ENCODE data around the gene PCDHGC3. TPM values are rescaled to one million over a fixed set of nuclear protein-coding genes. Genes with fewer than 3 reads are reported as not detected.

The PCDHGC3 gene
- total RNA-seq, 2 experiments from 2014 or later: 27.2 to 59.7 TPM

DNA sequence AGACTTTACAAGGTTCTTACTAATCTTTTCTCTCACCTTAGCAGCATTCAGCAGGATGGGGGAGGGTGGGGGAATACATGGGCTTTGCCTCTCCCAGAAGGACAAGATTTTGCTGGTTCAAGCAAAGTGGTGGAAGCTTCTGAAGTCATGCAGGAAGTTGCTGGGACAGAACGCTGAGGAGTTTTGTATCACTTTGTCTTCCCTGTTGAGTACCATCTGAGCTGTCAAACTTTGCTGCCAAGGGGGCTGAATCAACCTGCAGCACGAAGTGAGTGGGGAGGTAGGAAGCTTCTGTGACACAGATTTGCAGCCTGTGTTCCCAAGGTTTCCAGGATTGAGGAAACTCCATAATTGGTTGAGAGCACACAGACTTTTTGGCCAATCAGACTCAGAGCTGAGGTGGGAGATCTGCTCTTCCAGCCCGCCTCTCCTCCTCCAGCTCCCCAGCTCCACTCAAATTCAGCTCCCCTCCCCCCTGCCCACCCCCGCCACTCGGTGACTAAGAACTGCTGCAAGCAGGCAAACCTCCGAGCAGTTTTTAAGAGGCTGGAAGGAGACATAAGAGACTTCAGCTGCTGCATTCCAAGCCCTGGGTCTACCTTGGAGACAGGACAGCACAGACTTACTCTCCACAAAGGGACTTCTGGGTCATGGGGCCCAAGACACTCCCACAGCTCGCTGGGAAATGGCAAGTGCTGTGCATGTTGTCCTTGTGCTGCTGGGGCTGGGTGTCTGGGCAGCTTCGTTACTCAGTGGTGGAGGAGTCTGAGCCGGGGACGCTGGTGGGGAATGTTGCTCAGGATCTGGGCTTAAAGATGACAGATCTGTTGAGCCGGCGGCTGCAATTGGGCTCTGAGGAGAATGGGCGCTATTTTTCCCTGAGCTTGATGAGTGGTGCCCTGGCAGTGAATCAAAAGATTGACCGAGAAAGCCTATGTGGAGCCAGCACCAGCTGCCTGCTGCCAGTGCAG is 13.1 kb downstream of the PCDHGC3 start, which contains the start of gene PCDHGC5:
Gene PCDHGC5, plus strand, starts transcription at position 491 of the 971 bp plus-strand sequence. Its CDS starts 160 bp downstream, at position 651.
- CTCF ChIA-PET (ENCODE audit: unreplicated experiment): interaction anchor here (1.0 to 1.1 kb wide), 2 partner anchors 10 to 13 kb away, joined by 3 read pairs; no protein-coding TSS in a partner anchor
- Histone ChIP-seq H3K4me3 (ENCODE audit: low read depth, low read length, poor library complexity, severe bottlenecking) (no peak within 1 kb of the TSS), H3K4me2 (ENCODE audit: low read length) (peak within 1 kb of the TSS; percentile 28), H3K4me1 (ENCODE audit: insufficient read depth, low read length, poor library complexity, severe bottlenecking) (peaks cover 26% of the 10 kb centered on the region), H3K9me3 (ENCODE audit: low read length) (no peaks in the 10 kb centered on the region), H4K20me1 (ENCODE audit: insufficient read depth, low read length) (0 out of 2 replicates have a peak, but pooled peaks cover 6% of the 10 kb centered on the region), H3K27ac (ENCODE audit: low read depth, low read length, poor library complexity, severe bottlenecking) (no peak within 1 kb of the TSS), H3K79me2 (ENCODE audit: insufficient read depth, low read depth, low read length) (peaks cover 15% of the 10 kb centered on the region; the same call in 1 of the 2 replicates), H3K36me3 (ENCODE audit: insufficient read depth, low read length) (peaks cover 68% of the 10 kb centered on the region), H3K9me2 (ENCODE audit: insufficient read depth, low read length) (no peaks in the 10 kb centered on the region), H2AFZ (ENCODE audit: low read length) (no peak within 1 kb of the TSS)
- POLR2A ChIA-PET: interaction anchor here (0.9 to 2.7 kb wide), 3 partner anchors 8 to 26 kb away, joined by 3 to 8 read pairs (median 7); no protein-coding TSS in a partner anchor
- no peak for DNase-seq (ENCODE audit: low spot score)
- no TSS peak for BruUV-seq (replicated peaks)
- intact Hi-C loops (cut with micrococcal nuclease; ENCODE audit: unreplicated experiment): no loop called here
- TF ChIP-seq EZH2phosphoT487 (IDR thresholded peaks at IDR 0.05; ENCODE audit: borderline replicate concordance, low read depth, low read length): no peak
- TF ChIP-seq, protein P1, sequence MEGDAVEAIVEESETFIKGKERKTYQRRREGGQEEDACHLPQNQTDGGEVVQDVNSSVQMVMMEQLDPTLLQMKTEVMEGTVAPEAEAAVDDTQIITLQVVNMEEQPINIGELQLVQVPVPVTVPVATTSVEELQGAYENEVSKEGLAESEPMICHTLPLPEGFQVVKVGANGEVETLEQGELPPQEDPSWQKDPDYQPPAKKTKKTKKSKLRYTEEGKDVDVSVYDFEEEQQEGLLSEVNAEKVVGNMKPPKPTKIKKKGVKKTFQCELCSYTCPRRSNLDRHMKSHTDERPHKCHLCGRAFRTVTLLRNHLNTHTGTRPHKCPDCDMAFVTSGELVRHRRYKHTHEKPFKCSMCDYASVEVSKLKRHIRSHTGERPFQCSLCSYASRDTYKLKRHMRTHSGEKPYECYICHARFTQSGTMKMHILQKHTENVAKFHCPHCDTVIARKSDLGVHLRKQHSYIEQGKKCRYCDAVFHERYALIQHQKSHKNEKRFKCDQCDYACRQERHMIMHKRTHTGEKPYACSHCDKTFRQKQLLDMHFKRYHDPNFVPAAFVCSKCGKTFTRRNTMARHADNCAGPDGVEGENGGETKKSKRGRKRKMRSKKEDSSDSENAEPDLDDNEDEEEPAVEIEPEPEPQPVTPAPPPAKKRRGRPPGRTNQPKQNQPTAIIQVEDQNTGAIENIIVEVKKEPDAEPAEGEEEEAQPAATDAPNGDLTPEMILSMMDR (conservative IDR thresholded peaks at IDR 0.05; ENCODE audit: low read length): no peak

DNA sequence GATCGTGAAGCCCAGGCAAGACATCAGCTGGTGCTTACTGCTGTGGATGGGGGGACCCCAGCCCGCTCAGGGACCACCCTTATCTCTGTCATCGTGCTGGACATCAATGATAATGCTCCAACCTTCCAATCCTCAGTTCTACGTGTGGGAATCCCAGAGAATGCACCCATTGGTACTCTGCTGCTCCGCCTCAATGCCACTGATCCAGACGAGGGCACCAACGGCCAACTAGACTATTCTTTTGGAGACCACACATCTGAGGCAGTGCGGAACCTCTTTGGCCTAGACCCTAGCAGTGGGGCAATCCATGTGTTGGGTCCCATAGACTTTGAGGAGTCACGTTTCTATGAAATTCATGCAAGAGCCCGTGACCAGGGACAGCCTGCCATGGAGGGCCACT is 14.1 kb downstream of the PCDHGC3 start:
- Histone ChIP-seq H3K9me3 (ENCODE audit: low read length) (no peaks in the 10 kb centered on the region), H3K4me1 (ENCODE audit: insufficient read depth, low read length, poor library complexity, severe bottlenecking) (peaks cover 19% of the 10 kb centered on the region), H3K27ac (ENCODE audit: low read depth, low read length, poor library complexity, severe bottlenecking) (no peak overlapping the region), H2AFZ (ENCODE audit: low read length) (no peak overlapping the region), H3K36me3 (ENCODE audit: insufficient read depth, low read length) (peaks cover 72% of the 10 kb centered on the region), H3K9me2 (ENCODE audit: insufficient read depth, low read length) (no peaks in the 10 kb centered on the region), H4K20me1 (ENCODE audit: insufficient read depth, low read length) (0 out of 2 replicates have a peak, but pooled peaks cover 6% of the 10 kb centered on the region), H3K79me2 (ENCODE audit: insufficient read depth, low read depth, low read length) (peaks cover 7% of the 10 kb centered on the region; the same call in 1 of the 2 replicates), H3K4me3 (ENCODE audit: low read depth, low read length, poor library complexity, severe bottlenecking) (no peak overlapping the region), H3K4me2 (ENCODE audit: low read length) (no peak overlapping the region)
- TF ChIP-seq, protein P1 (conservative IDR thresholded peaks at IDR 0.05; ENCODE audit: low read length): no peak
- no peak for TF ChIP-seq EZH2phosphoT487 (IDR thresholded peaks at IDR 0.05; ENCODE audit: borderline replicate concordance, low read depth, low read length)
- ChIA-PET CTCF (ENCODE audit: unreplicated experiment) (no interaction called here), POLR2A (interaction anchor here (0.9 to 2.7 kb wide), 3 partner anchors 9 to 27 kb away, joined by 3 to 8 read pairs (median 7); no protein-coding TSS in a partner anchor)
- no TSS peak for BruUV-seq (replicated peaks)
- intact Hi-C loops (cut with micrococcal nuclease; ENCODE audit: unreplicated experiment): no loop called here
- DNase-seq (ENCODE audit: low spot score): no peak
